Duodenal mucosa (tissue), 2 donors: ENCODE data around the gene IGFBP4.

Experiments
- H3K27ac ChIP-seq: one replicate; pipeline ENCODE4 v1.7.0; 2013; ENCODE audit warnings: low read depth, low read length
- H3K27me3 ChIP-seq, 2 donors: one replicate each; pipeline ENCODE4 v1.7.0; 2013; ENCODE audit warnings: low read length in 2 of 2, control low read depth in 1 of 2; ENCODE audit not compliant: insufficient read depth in 2 of 2, control insufficient read depth in 1 of 2
- H3K36me3 ChIP-seq, 2 donors: one replicate each; pipeline ENCODE4 v1.7.0; 2013; ENCODE audit warnings: low read length in 2 of 2, control low read depth in 1 of 2; ENCODE audit not compliant: insufficient read depth in 2 of 2, control insufficient read depth in 1 of 2
- H3K4me1 ChIP-seq, 2 donors: one replicate each; pipeline ENCODE4 v1.7.0; 2013; ENCODE audit warnings: low read length in 2 of 2, control low read depth in 1 of 2; ENCODE audit not compliant: insufficient read depth in 2 of 2, control insufficient read depth in 1 of 2
- H3K4me3 ChIP-seq, 2 donors: one replicate each; pipeline ENCODE4 v1.7.0; 2013; ENCODE audit warnings: low read length in 2 of 2, low read depth in 1 of 2
- H3K9ac ChIP-seq, 2 donors: one replicate each; pipeline ENCODE4 v1.7.0; 2013; ENCODE audit warnings: low read length in 2 of 2, low read depth in 1 of 2
- H3K9me3 ChIP-seq, 2 donors: one replicate each; pipeline ENCODE4 v1.7.0; 2013; ENCODE audit warnings: low read length in 2 of 2, control low read depth in 1 of 2; ENCODE audit not compliant: control insufficient read depth in 1 of 2

IGFBP4 gene

GRCh38 chr17:40470932-40471828 is 27.9 kb downstream of the IGFBP4 start:
- no peak overlapping the region for H3K9ac ChIP-seq
- H3K27ac ChIP-seq, result no peak overlapping the region
- peaks cover 3 to 7% of the 10 kb centered on the region in 2 donors for H3K4me1 ChIP-seq
- H3K4me3 ChIP-seq, result no peak overlapping the region
- no peaks in the 10 kb centered on the region for H3K27me3 ChIP-seq
- no peaks in the 10 kb centered on the region for H3K36me3 ChIP-seq
- no peaks in the 10 kb centered on the region for H3K9me3 ChIP-seq

GRCh38 chr17:40471846-40472732 is 28.8 kb downstream of the IGFBP4 start:
- no peak overlapping the region for H3K4me3 ChIP-seq
- H3K27ac ChIP-seq, result no peak overlapping the region
- no peaks in the 10 kb centered on the region for H3K9me3 ChIP-seq
- H3K9ac ChIP-seq, result no peak overlapping the region
- no peaks in the 10 kb centered on the region for H3K27me3 ChIP-seq
- H3K36me3 ChIP-seq, result no peaks in the 10 kb centered on the region
- H3K4me1 ChIP-seq, result peaks cover 3 to 7% of the 10 kb centered on the region in 2 donors

- Histone ChIP-seq H3K27ac (no peak overlapping the region), H3K9ac (no peak overlapping the region)
These were observed 29.6 kb downstream of the IGFBP4 start for GRCh38 chr17:40472733-40473452.

GRCh38 chr17:40473573-40474365 is 30.5 kb downstream of the IGFBP4 start:
- H3K4me1 ChIP-seq, result peaks cover 3 to 7% of the 10 kb centered on the region in 2 donors
- H3K27me3 ChIP-seq, result no peaks in the 10 kb centered on the region
- no peaks in the 10 kb centered on the region for H3K9me3 ChIP-seq
- H3K27ac ChIP-seq, result no peak overlapping the region
- H3K4me3 ChIP-seq, result no peak overlapping the region
- no peaks in the 10 kb centered on the region for H3K36me3 ChIP-seq
- no peak overlapping the region for H3K9ac ChIP-seq

More at GRCh38 chr17:40472733-40473452, 29.6 kb downstream of the IGFBP4 start:
- Histone ChIP-seq H3K36me3 (no peaks in the 10 kb centered on the region), H3K4me3 (no peak overlapping the region), H3K27me3 (no peaks in the 10 kb centered on the region), H3K9me3 (no peaks in the 10 kb centered on the region), H3K4me1 (peaks cover 3 to 7% of the 10 kb centered on the region in 2 donors)

GRCh38 chr17:40474419-40475002 is 31.3 kb downstream of the IGFBP4 start:
- Histone ChIP-seq H3K9me3 (no peaks in the 10 kb centered on the region), H3K27ac (no peak overlapping the region), H3K36me3 (no peaks in the 10 kb centered on the region), H3K4me3 (no peak overlapping the region), H3K4me1 (peaks cover 3 to 7% of the 10 kb centered on the region in 2 donors), H3K9ac (no peak overlapping the region), H3K27me3 (no peaks in the 10 kb centered on the region)

GRCh38 chr17:40475234-40475908 is 32.1 kb downstream of the IGFBP4 start:
- Histone ChIP-seq H3K4me1 (peaks cover 3 to 7% of the 10 kb centered on the region in 2 donors), H3K9me3 (no peaks in the 10 kb centered on the region), H3K36me3 (no peaks in the 10 kb centered on the region), H3K27ac (no peak overlapping the region), H3K27me3 (no peaks in the 10 kb centered on the region), H3K9ac (no peak overlapping the region), H3K4me3 (no peak overlapping the region)

GRCh38 chr17:40477796-40478195 is 34.5 kb downstream of the IGFBP4 start:
- Histone ChIP-seq H3K27me3 (no peaks in the 10 kb centered on the region), H3K4me3 (no peak overlapping the region), H3K9me3 (no peaks in the 10 kb centered on the region), H3K4me1 (peaks cover 7 to 8% of the 10 kb centered on the region in 2 donors), H3K27ac (no peak overlapping the region), H3K9ac (no peak overlapping the region), H3K36me3 (no peaks in the 10 kb centered on the region)

- H3K27me3 ChIP-seq, result no peaks in the 10 kb centered on the region
- no peaks in the 10 kb centered on the region for H3K36me3 ChIP-seq
- H3K9me3 ChIP-seq, result no peaks in the 10 kb centered on the region
- H3K4me3 ChIP-seq, result no peak overlapping the region
- no peak overlapping the region for H3K9ac ChIP-seq
- no peak overlapping the region for H3K27ac ChIP-seq
- H3K4me1 ChIP-seq, result peaks cover 2 to 8% of the 10 kb centered on the region in 2 donors
These were observed 35.2 kb downstream of the IGFBP4 start for GRCh38 chr17:40478486-40478885.
